BLaER1 treated with 17β-estradiol and CSF1 and Interleukin-3, amounts not matched to agents 10 nM and 100 nM (cell line): ENCODE data around the gene GBF1.
"Not testable (repeated sequence)": the region's sequence is repeated elsewhere in the genome, so short reads cannot be mapped to it uniquely, and the experiment has no call there.

Source experiments
- H3K27ac ChIP-seq, 11 experiments: shearing (Covaris generic); formaldehyde crosslinking; 2 replicates each; pipeline ENCODE4 v1.8.1; 2022
- H3K27me3 ChIP-seq, 11 experiments: shearing (Covaris generic); formaldehyde crosslinking; 2 replicates each; pipeline ENCODE4 v1.8.1; 2022
- H3K36me3 ChIP-seq, 11 experiments: shearing (Covaris generic); formaldehyde crosslinking; 2 replicates each; pipeline ENCODE4 v1.8.1; 2022
- H3K4me1 ChIP-seq, 10 experiments: shearing (Covaris generic); formaldehyde crosslinking; 2 replicates each; pipeline ENCODE4 v1.8.1; 2022
- H3K4me2 ChIP-seq, 11 experiments: shearing (Covaris generic); formaldehyde crosslinking; 2 replicates each; pipeline ENCODE4 v1.8.1; 2022
- H3K4me3 ChIP-seq, 10 experiments: shearing (Covaris generic); formaldehyde crosslinking; 2 replicates each; pipeline ENCODE4 v1.8.1; 2022
- H3K9ac ChIP-seq, 11 experiments: shearing (Covaris generic); formaldehyde crosslinking; 2 replicates each; pipeline ENCODE4 v1.8.1; 2022
- H3K9me3 ChIP-seq, 11 experiments: shearing (Covaris generic); formaldehyde crosslinking; replicated peaks in 1 of 11; 2 replicates each; pipeline ENCODE4 v1.8.1; 2022
- H4K20me1 ChIP-seq, 11 experiments: shearing (Covaris generic); formaldehyde crosslinking; 2 replicates each; pipeline ENCODE4 v1.8.1; 2022
- Cebpa-rat ChIP-seq, 11 experiments: shearing (Covaris generic); IDR thresholded peaks; 2 replicates each; pipeline ENCODE4 v1.8.1; 2022

GBF1 gene

GRCh38 chr10:102247734-102248133 lies 2.4 kb downstream of the GBF1 start:
- H4K20me1 ChIP-seq: peaks cover 51 to 74% (median 68%) of the 10 kb centered on the region in 11 experiments
- H3K9me3 ChIP-seq: no peaks in the 10 kb centered on the region
- peak overlapping the region; percentile 86 to 95 (median 92) for H3K4me2 ChIP-seq
- H3K4me3 ChIP-seq: peak overlapping the region in 3 of 10 experiments; percentile 22 to 91 (median 72); a peak in 2 of 20 replicates
- peaks cover 0 to 6% (median 4%) of the 10 kb centered on the region in 11 experiments; a peak in 14 of 22 replicates for H3K27me3 ChIP-seq
- TF ChIP-seq Cebpa-rat (IDR thresholded peaks at IDR 0.05): no peak
- H3K4me1 ChIP-seq: peaks cover 27 to 37% (median 33%) of the 10 kb centered on the region in 10 experiments
- 0 out of 22 replicates have a peak overlapping the region, but pooled peaks of 1 of the 11 experiments have one; percentile 6 for H3K9ac ChIP-seq
- H3K27ac ChIP-seq: no peak overlapping the region
- peaks cover 26 to 55% (median 39%) of the 10 kb centered on the region in 11 experiments; a peak in 21 of 22 replicates for H3K36me3 ChIP-seq

GRCh38 chr10:102252508-102252907 lies 7.2 kb downstream of the GBF1 start:
- H3K9me3 ChIP-seq: not testable (repeated sequence)
- peaks cover 5 to 17% (median 12%) of the 10 kb centered on the region in 10 experiments for H3K4me1 ChIP-seq

GRCh38 chr10:102254426-102254825 lies 9.1 kb downstream of the GBF1 start:
- Histone ChIP-seq H3K27ac (no peak overlapping the region), H3K36me3 (peaks cover 45 to 91% (median 77%) of the 10 kb centered on the region in 11 experiments), H4K20me1 (peaks cover 71 to 99% (median 89%) of the 10 kb centered on the region in 11 experiments), H3K4me2 (no peak overlapping the region), H3K9ac (no peak overlapping the region), H3K9me3 (no peaks in the 10 kb centered on the region), H3K4me1 (no peaks in the 10 kb centered on the region), H3K27me3 (no peaks in the 10 kb centered on the region), H3K4me3 (no peak overlapping the region)
- TF ChIP-seq Cebpa-rat (IDR thresholded peaks at IDR 0.05): no peak

More at GRCh38 chr10:102252508-102252907, 7.2 kb downstream of the GBF1 start:
- H3K27ac ChIP-seq, H3K4me3 ChIP-seq, H3K9ac ChIP-seq, H3K4me2 ChIP-seq, H3K27me3 ChIP-seq: not testable (repeated sequence)
- Histone ChIP-seq H3K36me3 (peaks cover 47 to 93% (median 75%) of the 10 kb centered on the region in 11 experiments), H4K20me1 (peaks cover 87 to 100% (median 99%) of the 10 kb centered on the region in 11 experiments)

- H4K20me1 ChIP-seq: peaks cover 66 to 93% (median 79%) of the 10 kb centered on the region in 11 experiments
- no peak for TF ChIP-seq Cebpa-rat (IDR thresholded peaks at IDR 0.05)
- H3K36me3 ChIP-seq: peaks cover 46 to 91% (median 80%) of the 10 kb centered on the region in 11 experiments
- no peaks in the 10 kb centered on the region for H3K4me1 ChIP-seq
- no peak overlapping the region for H3K4me3 ChIP-seq
- H3K27me3 ChIP-seq: no peaks in the 10 kb centered on the region
- no peak overlapping the region for H3K27ac ChIP-seq
- H3K9me3 ChIP-seq: no peaks in the 10 kb centered on the region
- no peak overlapping the region for H3K4me2 ChIP-seq
- no peak overlapping the region for H3K9ac ChIP-seq
Measured at GRCh38 chr10:102255404-102255803, 10.1 kb downstream of the GBF1 start.

GRCh38 chr10:102261196-102261595 lies 15.9 kb downstream of the GBF1 start:
- Histone ChIP-seq H3K4me2 (no peak overlapping the region), H3K4me3 (no peak overlapping the region), H3K4me1 (no peaks in the 10 kb centered on the region), H3K27ac (no peak overlapping the region), H4K20me1 (peaks cover 30 to 86% (median 67%) of the 10 kb centered on the region in 11 experiments; a peak in 21 of 22 replicates), H3K27me3 (no peaks in the 10 kb centered on the region), H3K9ac (peak overlapping the region in 1 of 11 experiments; percentile 45; a peak in 1 of 22 replicates), H3K9me3 (no peaks in the 10 kb centered on the region), H3K36me3 (peaks cover 82 to 99% (median 92%) of the 10 kb centered on the region in 11 experiments)
- TF ChIP-seq Cebpa-rat (IDR thresholded peaks at IDR 0.05): no peak

GRCh38 chr10:102261842-102262241 lies 16.5 kb downstream of the GBF1 start:
- Histone ChIP-seq H3K27me3 (no peaks in the 10 kb centered on the region), H3K9ac (no peak overlapping the region), H3K4me3 (no peak overlapping the region), H3K9me3 (no peaks in the 10 kb centered on the region), H3K4me2 (no peak overlapping the region), H3K36me3 (peaks cover 83 to 99% (median 93%) of the 10 kb centered on the region in 11 experiments), H4K20me1 (peaks cover 26 to 86% (median 67%) of the 10 kb centered on the region in 11 experiments; a peak in 21 of 22 replicates), H3K27ac (no peak overlapping the region), H3K4me1 (no peaks in the 10 kb centered on the region)
- no peak for TF ChIP-seq Cebpa-rat (IDR thresholded peaks at IDR 0.05)

GRCh38 chr10:102262744-102263370 lies 17.5 kb downstream of the GBF1 start:
- no peak overlapping the region for H3K4me2 ChIP-seq
- H3K27me3 ChIP-seq: no peaks in the 10 kb centered on the region
- H3K4me3 ChIP-seq: no peak overlapping the region
- no peak overlapping the region for H3K27ac ChIP-seq
- no peaks in the 10 kb centered on the region for H3K9me3 ChIP-seq
- H3K4me1 ChIP-seq: no peaks in the 10 kb centered on the region
- TF ChIP-seq Cebpa-rat (IDR thresholded peaks at IDR 0.05): no peak
- H4K20me1 ChIP-seq: peaks cover 17 to 86% (median 67%) of the 10 kb centered on the region in 11 experiments; a peak in 21 of 22 replicates
- H3K9ac ChIP-seq: no peak overlapping the region
- peaks cover 89 to 99% (median 94%) of the 10 kb centered on the region in 11 experiments for H3K36me3 ChIP-seq

GRCh38 chr10:102264371-102264770 lies 19.0 kb downstream of the GBF1 start:
- H3K4me3 ChIP-seq: no peak overlapping the region
- H3K36me3 ChIP-seq: peaks cover 86 to 99% (median 96%) of the 10 kb centered on the region in 11 experiments
- peaks cover 22 to 90% (median 74%) of the 10 kb centered on the region in 11 experiments; a peak in 21 of 22 replicates for H4K20me1 ChIP-seq
- no peak overlapping the region for H3K9ac ChIP-seq
- H3K4me1 ChIP-seq: no peaks in the 10 kb centered on the region
- no peak for TF ChIP-seq Cebpa-rat (IDR thresholded peaks at IDR 0.05)
- H3K9me3 ChIP-seq: no peaks in the 10 kb centered on the region
- no peak overlapping the region for H3K27ac ChIP-seq
- H3K4me2 ChIP-seq: no peak overlapping the region
- no peaks in the 10 kb centered on the region for H3K27me3 ChIP-seq

GRCh38 chr10:102266670-102267069 lies 21.3 kb downstream of the GBF1 start:
- H3K4me1 ChIP-seq: no peaks in the 10 kb centered on the region

More at GRCh38 chr10:102266670-102267069, 21.3 kb downstream of the GBF1 start:
- H3K4me2 ChIP-seq: no peak overlapping the region
- no peak overlapping the region for H3K27ac ChIP-seq
- H3K4me3 ChIP-seq: no peak overlapping the region
- no peak overlapping the region for H3K9ac ChIP-seq
- peaks cover 71 to 99% (median 80%) of the 10 kb centered on the region in 11 experiments for H3K36me3 ChIP-seq
- no peaks in the 10 kb centered on the region for H3K9me3 ChIP-seq
- no peak for TF ChIP-seq Cebpa-rat (IDR thresholded peaks at IDR 0.05)
- H4K20me1 ChIP-seq: peaks cover 22 to 100% (median 81%) of the 10 kb centered on the region in 11 experiments; a peak in 21 of 22 replicates
- no peaks in the 10 kb centered on the region for H3K27me3 ChIP-seq
